IMR-90 (cell line): Measurements from ENCODE around the gene ANGPT4. TPM values are rescaled to one million over a fixed set of nuclear protein-coding genes. Genes with fewer than 3 reads are reported as not detected.

Source experiments
- ATAC-seq: fragments of 200-7000 bp; cut with Tn5 transposase; 2 replicates; pipeline ENCODE4 v1.9.1; 2020; ENCODE audit warnings: low read depth, mild to moderate bottlenecking, moderate library complexity
- BruUV-seq: library from RNA; stranded (reverse); fragments of 400-500 nt; replicated peaks from 2 replicates; lab custom pipeline; 2021; lab: Mats Ljungman, UMichigan
- CTCF ChIA-PET: fragments of 300-600 bp; formaldehyde crosslinking; extraction: SDS; loops from one replicate; lab custom pipeline; 2021; ENCODE audit warnings: antibody characterized with exemption; lab: Yijun Ruan, JAX
- POLR2A ChIA-PET: fragments of 300-600 bp; sonication (Branson Sonifier 250); formaldehyde crosslinking; loops from one replicate; lab custom pipeline; 2022; ENCODE audit warnings: antibody characterized with exemption; ENCODE audit not compliant: unreplicated experiment; lab: Charles Lee
- DNase-seq: peaks from one replicate; pipeline ENCODE4 v3.0.0; 2013
- H2AFZ ChIP-seq: replicated peaks from 2 replicates; pipeline ENCODE3; 2013; ENCODE audit warnings: low read length, mild to moderate bottlenecking; ENCODE audit not compliant: poor library complexity
- H2AK5ac ChIP-seq: 2 replicates; pipeline ENCODE4 v1.6.1; 2013; ENCODE audit warnings: low read depth, low read length, inconsistent platforms
- H2AK9ac ChIP-seq: replicated peaks from 2 replicates; pipeline ENCODE3; 2013; ENCODE audit warnings: mild to moderate bottlenecking, low read depth, low read length, moderate library complexity; ENCODE audit not compliant: poor library complexity
- H2BK120ac ChIP-seq: 2 replicates; pipeline ENCODE4 v1.6.1; 2013; ENCODE audit warnings: low read depth, low read length, inconsistent platforms
- H2BK15ac ChIP-seq: 3 replicates; pipeline ENCODE4 v1.6.1; 2013; ENCODE audit warnings: low read depth, low read length, inconsistent platforms
- H2BK20ac ChIP-seq: 2 replicates; pipeline ENCODE4 v1.6.1; 2013; ENCODE audit warnings: low read depth, mild to moderate bottlenecking, inconsistent platforms, low read length, moderate library complexity
- H2BK5ac ChIP-seq: 2 replicates; pipeline ENCODE4 v1.6.1; 2013; ENCODE audit warnings: mild to moderate bottlenecking, low read depth, low read length, inconsistent platforms; ENCODE audit not compliant: poor library complexity, severe bottlenecking
- H3K14ac ChIP-seq: replicated peaks from 2 replicates; pipeline ENCODE4 v1.6.1; 2013; ENCODE audit warnings: low read depth, low read length, inconsistent platforms
- H3K18ac ChIP-seq: 2 replicates; pipeline ENCODE4 v1.6.1; 2013; ENCODE audit warnings: low read depth, low read length, control low read depth
- H3K23ac ChIP-seq: 2 replicates; pipeline ENCODE4 v1.6.1; 2013; ENCODE audit warnings: low read depth, low read length, inconsistent platforms
- H3K27ac ChIP-seq: 2 replicates; pipeline ENCODE4 v1.5.1; 2013; ENCODE audit warnings: mild to moderate bottlenecking, control low read depth, low read length; ENCODE audit not compliant: insufficient read depth
- H3K27me3 ChIP-seq: 2 replicates; pipeline ENCODE4 v1.6.1; 2013; ENCODE audit warnings: low read length; ENCODE audit not compliant: control insufficient read depth, insufficient read depth
- H3K36me3 ChIP-seq: 2 replicates; pipeline ENCODE4 v1.6.1; 2013; ENCODE audit warnings: low read length, mixed read lengths; ENCODE audit not compliant: control insufficient read depth, insufficient read depth
- H3K4ac ChIP-seq: 2 replicates; pipeline ENCODE4 v1.6.1; 2013; ENCODE audit warnings: low read depth, low read length, inconsistent platforms
- H3K4me1 ChIP-seq: 2 replicates; pipeline ENCODE4 v1.6.1; 2013; ENCODE audit warnings: low read length, mixed read lengths; ENCODE audit not compliant: control insufficient read depth, insufficient read depth
- H3K4me2 ChIP-seq: 2 replicates; pipeline ENCODE4 v1.6.1; 2013; ENCODE audit warnings: low read depth, mild to moderate bottlenecking, control low read depth, low read length, moderate library complexity
- H3K4me3 ChIP-seq: 2 replicates; pipeline ENCODE4 v1.5.1; 2013; ENCODE audit warnings: low read depth, mild to moderate bottlenecking, control low read depth, low read length, moderate library complexity; ENCODE audit not compliant: insufficient read depth
- H3K56ac ChIP-seq: 2 replicates; pipeline ENCODE4 v1.6.1; 2013; ENCODE audit warnings: low read length, inconsistent platforms; ENCODE audit not compliant: insufficient read depth; ENCODE audit errors: extremely low read depth
- H3K79me1 ChIP-seq, 2 experiments: 2 replicates each; pipeline ENCODE4 v1.6.1; 2013; ENCODE audit warnings: low read length in 2 of 2, inconsistent platforms in 1 of 2, low read depth in 1 of 2
- H3K9ac ChIP-seq: 2 replicates; pipeline ENCODE4 v1.6.1; 2013; ENCODE audit warnings: low read depth, low read length, control low read depth
- H3K9me1 ChIP-seq: 2 replicates; pipeline ENCODE4 v1.6.1; 2013; ENCODE audit warnings: low read length, inconsistent platforms; ENCODE audit not compliant: insufficient read depth
- H3K9me3 ChIP-seq: 2 replicates; pipeline ENCODE4 v1.6.1; 2013; ENCODE audit warnings: low read length; ENCODE audit not compliant: control insufficient read depth, insufficient read depth
- H4K20me1 ChIP-seq: 2 replicates; pipeline ENCODE4 v1.6.1; 2013; ENCODE audit warnings: low read length, inconsistent platforms; ENCODE audit not compliant: insufficient read depth
- H4K5ac ChIP-seq: 2 replicates; pipeline ENCODE4 v1.6.1; 2013; ENCODE audit warnings: mild to moderate bottlenecking, low read depth, low read length, control low read depth
- H4K8ac ChIP-seq, 2 experiments: 2 replicates each; pipeline ENCODE4 v1.6.1; 2013; ENCODE audit warnings: low read depth in 2 of 2, low read length in 2 of 2, control low read depth in 1 of 2, inconsistent platforms in 1 of 2
- H4K91ac ChIP-seq: 2 replicates; pipeline ENCODE4 v1.6.1; 2013; ENCODE audit warnings: low read depth, low read length, inconsistent platforms; ENCODE audit not compliant: insufficient read depth
- BHLHE40 ChIP-seq: fragments of 150-350 bp; IDR thresholded peaks from 2 replicates; pipeline ENCODE4 v1.6.1; 2016; ENCODE audit warnings: mild to moderate bottlenecking, low read depth, low read length
- CEBPB ChIP-seq: IDR thresholded peaks from 2 replicates; pipeline ENCODE4 v1.6.1; 2012; ENCODE audit warnings: low read depth, low read length, improper control_type of control experiment
- CHD1 ChIP-seq: IDR thresholded peaks from 2 replicates; pipeline ENCODE4 v1.6.1; 2012; ENCODE audit warnings: low read depth, low read length, improper control_type of control experiment
- FOS ChIP-seq: fragments of 150-350 bp; IDR thresholded peaks from 2 replicates; pipeline ENCODE4 v1.6.1; 2016; ENCODE audit warnings: low read depth, low read length
- MAFK ChIP-seq: IDR thresholded peaks from 2 replicates; pipeline ENCODE4 v1.6.1; 2012; ENCODE audit warnings: low read depth, low read length, improper control_type of control experiment
- MAZ ChIP-seq: IDR thresholded peaks from 2 replicates; pipeline ENCODE4 v1.6.1; 2012; ENCODE audit warnings: low read depth, mild to moderate bottlenecking, low read length, improper control_type of control experiment, moderate library complexity, borderline replicate concordance
- MXI1 ChIP-seq: IDR thresholded peaks from 2 replicates; pipeline ENCODE4 v1.6.1; 2012; ENCODE audit warnings: low read depth, mild to moderate bottlenecking, low read length, moderate library complexity, borderline replicate concordance
- NFE2L2 ChIP-seq: fragments of 150-350 bp; IDR thresholded peaks from 2 replicates; pipeline ENCODE4 v1.6.1; 2016; ENCODE audit warnings: low read depth, mild to moderate bottlenecking, low read length
- POLR2A ChIP-seq: IDR thresholded peaks from 2 replicates; pipeline ENCODE4 v1.6.1; 2012; ENCODE audit warnings: mild to moderate bottlenecking, low read depth, low read length
- RAD21 ChIP-seq: IDR thresholded peaks from 2 replicates; pipeline ENCODE4 v1.6.1; 2012; ENCODE audit warnings: low read length, improper control_type of control experiment
- RCOR1 ChIP-seq: IDR thresholded peaks from 2 replicates; pipeline ENCODE4 v1.6.1; 2012; ENCODE audit warnings: mild to moderate bottlenecking, low read length, improper control_type of control experiment; ENCODE audit not compliant: insufficient replicate concordance
- RFX5 ChIP-seq: IDR thresholded peaks from 2 replicates; pipeline ENCODE4 v1.8.0; 2012; ENCODE audit warnings: low read depth, mild to moderate bottlenecking, low read length, moderate library complexity
- SMC3 ChIP-seq: fragments of 150-350 bp; IDR thresholded peaks from 2 replicates; pipeline ENCODE4 v1.6.1; 2016; ENCODE audit warnings: low read depth, mild to moderate bottlenecking, antibody characterized with exemption, low read length, moderate library complexity
- USF2 ChIP-seq: fragments of 150-350 bp; IDR thresholded peaks from 2 replicates; pipeline ENCODE4 v1.6.1; 2017; ENCODE audit warnings: mild to moderate bottlenecking, antibody characterized with exemption, low read length, low read depth
- WGBS, 2 experiments: methylation state at CpG; one replicate each; pipeline versions ENCODE4 v1.1.5 to v1.1.7; 2013; ENCODE audit warnings: missing lambda C conversion rate in 2 of 2; ENCODE audit not compliant: insufficient read length in 1 of 2; ENCODE audit errors: extremely low coverage in 2 of 2; 5-methylcytosine and 5-hydroxymethylcytosine counted together
- dilution Hi-C: fragments of 300-500 bp; cut with HindIII; formaldehyde crosslinking; loops from one replicate; pipeline ENCODE4 v1.14.3; 2018; ENCODE audit warnings: low sequenced_read_pairs; ENCODE audit not compliant: unreplicated experiment
- in situ Hi-C: fragments of 300-500 bp; cut with MboI; formaldehyde crosslinking; loops from 3 replicates; pipeline ENCODE4 v1.14.3; 2019; ENCODE audit warnings: low sequenced_read_pairs, inconsistent platforms, mixed read lengths
- intact Hi-C: fragments of 100-400 bp; cut with micrococcal nuclease; formaldehyde crosslinking; loops from 2 replicates; pipeline ENCODE4 v1.10.0; 2022
- polyA plus RNA-seq, 3 experiments: library from polyadenylated mRNA; depleted of rRNA; stranded (reverse); fragments of >200 nt; gene quantifications; 2 replicates each; pipeline ENCODE4 v1.2.3, GENCODE V29; 2012; ENCODE audit warnings: low replicate concordance in 1 of 3
- total RNA-seq: library from RNA; depleted of rRNA; stranded (reverse); fragments of >200 nt; gene quantifications from 2 replicates; pipeline ENCODE4 v1.2.3, GENCODE V29; 2012
- TF ChIP-seq, protein P1 (sequence below): conservative IDR thresholded peaks from 2 replicates; pipeline ENCODE4 v1.5.1; 2012; ENCODE audit warnings: mild to moderate bottlenecking, low read depth, low read length, improper control_type of control experiment
- TF ChIP-seq, protein P2 (sequence below): fragments of 150-350 bp; IDR thresholded peaks from 2 replicates; pipeline ENCODE4 v1.6.1; 2016; ENCODE audit warnings: low read depth, mild to moderate bottlenecking, low read length, moderate library complexity, borderline replicate concordance

Gene ANGPT4
- total and polyA plus RNA-seq, 2 of the 4 experiments (the other 2 are of a cell fraction) = not detected

GRCh38 chr20:911882-912600, 4.1 kb downstream of the ANGPT4 start:
- Histone ChIP-seq H3K4me3 (no peak overlapping the region), H3K4me2 (no peak overlapping the region), H3K9me1 (no peaks in the 10 kb centered on the region), H3K56ac (no peak overlapping the region), H2AK9ac (no peak overlapping the region), H2AFZ (no peak overlapping the region), H3K36me3 (no peaks in the 10 kb centered on the region), H3K27ac (peak overlapping the region; percentile 90; the same call in 1 of the 2 replicates), H3K14ac (no peak overlapping the region), H3K9me3 (no peaks in the 10 kb centered on the region), H3K79me1 (no peaks in the 10 kb centered on the region), H3K4ac (no peak overlapping the region), H2BK120ac (no peak overlapping the region), H2AK5ac (no peak overlapping the region), H2BK20ac (no peak overlapping the region), H3K9ac (no peak overlapping the region), H4K5ac (no peak overlapping the region; the same call in 1 of the 2 replicates), H4K91ac (no peak overlapping the region), H2BK5ac (no peak overlapping the region), H4K20me1 (no peaks in the 10 kb centered on the region), H2BK15ac (no peak overlapping the region), H3K23ac (no peak overlapping the region), H4K8ac (no peak overlapping the region), H3K18ac (no peak overlapping the region; the same call in 1 of the 2 replicates), H3K4me1 (peaks cover 17% of the 10 kb centered on the region; the same call in 1 of the 2 replicates), H3K27me3 (peaks cover 5% of the 10 kb centered on the region; the same call in 1 of the 2 replicates)
- no peak for TF ChIP-seq POLR2A
- no peak for TF ChIP-seq CEBPB
- no peak for TF ChIP-seq RAD21
- no peak for TF ChIP-seq RCOR1
- TF ChIP-seq MAFK = no peak
- TF ChIP-seq BHLHE40 = no peak
- TF ChIP-seq RFX5 = no peak
- TF ChIP-seq SMC3 = no peak
- TF ChIP-seq, protein P1, sequence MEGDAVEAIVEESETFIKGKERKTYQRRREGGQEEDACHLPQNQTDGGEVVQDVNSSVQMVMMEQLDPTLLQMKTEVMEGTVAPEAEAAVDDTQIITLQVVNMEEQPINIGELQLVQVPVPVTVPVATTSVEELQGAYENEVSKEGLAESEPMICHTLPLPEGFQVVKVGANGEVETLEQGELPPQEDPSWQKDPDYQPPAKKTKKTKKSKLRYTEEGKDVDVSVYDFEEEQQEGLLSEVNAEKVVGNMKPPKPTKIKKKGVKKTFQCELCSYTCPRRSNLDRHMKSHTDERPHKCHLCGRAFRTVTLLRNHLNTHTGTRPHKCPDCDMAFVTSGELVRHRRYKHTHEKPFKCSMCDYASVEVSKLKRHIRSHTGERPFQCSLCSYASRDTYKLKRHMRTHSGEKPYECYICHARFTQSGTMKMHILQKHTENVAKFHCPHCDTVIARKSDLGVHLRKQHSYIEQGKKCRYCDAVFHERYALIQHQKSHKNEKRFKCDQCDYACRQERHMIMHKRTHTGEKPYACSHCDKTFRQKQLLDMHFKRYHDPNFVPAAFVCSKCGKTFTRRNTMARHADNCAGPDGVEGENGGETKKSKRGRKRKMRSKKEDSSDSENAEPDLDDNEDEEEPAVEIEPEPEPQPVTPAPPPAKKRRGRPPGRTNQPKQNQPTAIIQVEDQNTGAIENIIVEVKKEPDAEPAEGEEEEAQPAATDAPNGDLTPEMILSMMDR = no peak
- no peak for TF ChIP-seq NFE2L2
- no peak for TF ChIP-seq CHD1
- no peak for TF ChIP-seq MAZ
- TF ChIP-seq, protein P2, sequence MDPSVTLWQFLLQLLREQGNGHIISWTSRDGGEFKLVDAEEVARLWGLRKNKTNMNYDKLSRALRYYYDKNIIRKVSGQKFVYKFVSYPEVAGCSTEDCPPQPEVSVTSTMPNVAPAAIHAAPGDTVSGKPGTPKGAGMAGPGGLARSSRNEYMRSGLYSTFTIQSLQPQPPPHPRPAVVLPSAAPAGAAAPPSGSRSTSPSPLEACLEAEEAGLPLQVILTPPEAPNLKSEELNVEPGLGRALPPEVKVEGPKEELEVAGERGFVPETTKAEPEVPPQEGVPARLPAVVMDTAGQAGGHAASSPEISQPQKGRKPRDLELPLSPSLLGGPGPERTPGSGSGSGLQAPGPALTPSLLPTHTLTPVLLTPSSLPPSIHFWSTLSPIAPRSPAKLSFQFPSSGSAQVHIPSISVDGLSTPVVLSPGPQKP = no peak
- TF ChIP-seq MXI1 = no peak
- TF ChIP-seq USF2 = no peak
- no peak for TF ChIP-seq FOS
- in situ Hi-C loops (no loop called here), dilution Hi-C loops (no loop called here), intact Hi-C loops (no loop called here)
- CTCF ChIA-PET = no interaction called here
- POLR2A ChIA-PET = no interaction called here
- ATAC-seq (no peak), DNase-seq (no peak)
- BruUV-seq = no TSS peak
- no CpG with 5 or more reads among the region's 5 CpGs for WGBS, 2 experiments
